DMS 273 treated with DMSO at 0.1 percent for 48 hours (cell line): ENCODE data around the gene BBS4.
"Not testable (repeated sequence)": the region's sequence is repeated elsewhere in the genome, so short reads cannot be mapped to it uniquely, and the experiment has no call there.

Experiments used
- DNase-seq: peaks from one replicate; lab custom pipeline; 2025; lab: John Stamatoyannopoulos, UW

BBS4 gene

DNA sequence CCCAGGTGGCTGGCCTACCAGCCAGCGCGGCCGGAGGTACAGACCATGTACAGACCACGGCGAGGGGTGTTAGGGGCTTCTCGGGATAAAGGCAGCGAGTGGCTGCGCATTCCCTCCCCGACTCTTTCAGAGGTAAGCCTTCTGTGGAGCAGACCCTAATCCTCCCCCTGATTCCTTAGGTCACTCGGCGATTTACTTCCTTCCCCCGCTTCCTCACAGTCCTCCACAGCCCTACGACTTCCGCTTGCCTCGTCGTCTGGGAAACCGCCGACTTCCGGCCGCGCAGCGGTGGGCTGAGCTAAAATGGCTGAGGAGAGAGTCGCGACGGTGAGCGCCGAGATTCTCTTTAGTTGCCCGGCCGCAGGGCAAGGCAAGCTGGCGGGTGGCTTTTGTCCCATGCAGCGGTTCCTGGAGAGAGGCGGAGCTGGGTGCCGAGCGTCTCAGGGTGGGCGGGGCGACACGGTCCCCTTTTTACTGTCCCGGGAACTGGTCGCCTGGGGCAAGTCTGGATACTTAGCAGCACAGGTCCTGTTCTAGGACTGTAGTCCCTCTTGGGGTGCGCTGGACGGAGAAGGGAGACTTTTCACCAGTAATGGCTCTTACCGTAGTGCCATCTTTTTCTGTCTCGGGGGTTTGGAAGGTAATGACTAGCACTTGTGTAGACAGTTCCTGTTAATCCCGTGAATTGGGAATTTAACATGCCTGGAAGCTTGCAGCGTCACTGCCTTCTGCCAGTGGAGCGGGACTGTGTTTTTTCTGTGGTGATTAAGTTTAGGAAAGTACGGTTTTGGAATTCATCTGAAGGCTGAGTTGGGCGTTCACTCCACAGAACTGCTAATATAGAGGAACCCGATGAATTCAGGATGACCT is at the start of gene BBS4, which contains the start of gene HIGD2B:
TSS of gene BBS4 (plus strand) at position 283 of the 870 bp plus-strand sequence. CDS start at position 304, 21 bp downstream.
TSS of gene HIGD2B (minus strand) at position 258 of the 870 bp plus-strand sequence. CDS start 9,808 bp downstream, outside the sequence.
- no peak for DNase-seq

- DNase-seq = not testable (repeated sequence)
These were observed 49.3 kb upstream of the BBS4 start for GRCh38 chr15:72636519-72637282.

DNA sequence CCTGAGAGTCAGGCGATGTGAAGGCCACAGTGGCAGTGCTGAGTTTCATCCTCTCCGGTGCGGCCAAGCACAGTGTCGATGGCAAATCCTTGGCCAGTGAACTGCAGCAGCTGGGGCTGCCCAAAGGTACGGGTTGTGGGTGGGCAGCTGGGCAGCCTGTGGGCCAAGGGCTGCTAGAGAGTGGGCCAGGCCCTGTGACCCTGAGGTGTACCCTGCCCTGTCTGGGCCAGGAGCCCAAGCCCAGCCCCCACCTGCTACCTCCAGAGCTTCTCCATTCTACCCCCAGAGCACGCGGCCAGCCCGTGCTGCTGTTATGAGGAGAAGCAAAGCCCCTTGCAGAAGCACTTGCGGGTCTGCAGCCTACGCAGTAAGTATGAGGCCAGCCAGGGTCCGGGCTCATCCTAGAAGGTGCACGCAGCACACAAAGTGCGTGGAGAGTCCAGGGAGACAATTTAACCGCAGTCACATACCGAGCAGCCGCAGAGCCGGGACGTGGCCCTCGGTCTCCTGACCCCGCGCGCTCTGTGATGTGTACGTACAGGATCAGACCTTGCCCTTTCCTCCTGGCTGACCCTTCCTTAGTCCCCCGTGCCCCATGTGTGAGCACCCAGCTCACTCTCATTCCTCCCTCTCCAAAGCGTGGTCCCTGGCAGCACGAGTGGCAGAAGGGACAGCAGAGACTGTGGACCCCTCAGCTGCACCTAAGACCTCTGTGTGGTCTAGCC is 46.1 kb upstream of the BBS4 start:
- DNase-seq = not testable (repeated sequence)

DNA sequence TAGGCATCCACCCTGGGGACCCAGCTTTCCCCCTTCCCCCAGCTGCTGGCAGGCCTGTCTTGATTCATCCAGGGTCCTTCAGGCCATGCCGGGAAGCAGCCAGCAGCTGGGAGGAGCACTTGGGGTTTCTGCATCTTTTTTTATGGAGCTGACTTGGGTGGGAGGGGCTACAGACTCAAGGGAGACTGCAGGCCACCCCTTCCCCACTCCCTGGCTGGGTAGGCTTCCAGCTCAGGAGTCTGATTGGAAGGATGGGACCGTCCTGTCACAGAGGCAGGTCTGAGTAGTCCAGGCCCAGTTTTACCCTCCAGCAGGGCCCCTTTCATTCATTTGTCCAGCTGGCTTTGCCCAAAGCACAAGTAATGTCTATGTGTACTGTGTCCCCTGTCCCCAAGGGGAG is 43.7 kb upstream of the BBS4 start:
- not testable (repeated sequence) for DNase-seq

- not testable (repeated sequence) for DNase-seq
These were observed 37.3 kb upstream of the BBS4 start for GRCh38 chr15:72648631-72649253.

- DNase-seq = not testable (repeated sequence)
These were observed 31.6 kb upstream of the BBS4 start, which contains the start of gene GOLGA6B for GRCh38 chr15:72654397-72654796. TSS of gene GOLGA6B (plus strand) at chr15:72654697. CDS start at chr15:72654738, 41 bp downstream.

- not testable (repeated sequence) for DNase-seq
These were observed 30.0 kb upstream of the BBS4 start for GRCh38 chr15:72656014-72656413.

GRCh38 chr15:72661081-72661480 is 24.9 kb upstream of the BBS4 start:
- not testable (repeated sequence) for DNase-seq

DNA sequence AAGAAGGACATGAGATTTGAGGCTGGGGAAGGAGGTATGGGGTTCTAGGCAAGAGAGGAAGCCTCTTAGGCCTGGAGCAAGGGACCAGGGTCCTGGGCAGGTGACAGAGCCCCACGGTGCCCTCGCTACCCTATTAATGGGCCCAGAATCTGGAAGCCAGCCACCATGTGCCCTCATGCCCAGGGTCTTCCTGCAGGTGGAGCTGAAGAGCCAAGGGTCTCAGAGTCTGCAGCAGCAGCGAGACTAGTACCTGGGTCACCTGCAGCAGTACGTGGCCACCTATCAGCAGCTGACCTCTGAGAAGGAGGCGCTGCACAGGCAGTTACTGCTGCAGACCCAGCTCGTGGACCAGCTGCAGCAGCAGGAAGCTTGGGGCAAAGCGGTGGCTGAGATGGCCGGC is 22.1 kb upstream of the BBS4 start:
- DNase-seq = not testable (repeated sequence)

DNA sequence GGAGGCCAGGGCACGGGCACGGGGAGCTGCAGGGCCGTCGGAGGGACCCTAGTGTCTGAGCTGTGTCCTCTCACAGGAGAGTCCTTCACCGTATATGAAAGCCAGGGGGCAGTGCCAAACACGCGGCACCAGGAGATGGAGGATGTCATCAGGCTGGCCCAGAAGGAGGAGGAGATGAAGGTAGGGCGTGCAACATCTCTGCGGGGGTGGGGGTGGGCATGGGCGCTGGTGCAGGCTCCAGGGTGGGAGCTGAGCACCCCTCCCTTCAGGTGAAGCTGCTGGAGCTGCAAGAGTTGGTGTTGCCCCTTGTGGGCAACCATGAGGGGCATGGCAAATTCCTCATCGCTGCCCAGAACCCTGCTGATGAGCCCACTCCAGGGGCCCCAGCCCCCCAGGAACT is 20.3 kb upstream of the BBS4 start:
- DNase-seq = not testable (repeated sequence)

DNA sequence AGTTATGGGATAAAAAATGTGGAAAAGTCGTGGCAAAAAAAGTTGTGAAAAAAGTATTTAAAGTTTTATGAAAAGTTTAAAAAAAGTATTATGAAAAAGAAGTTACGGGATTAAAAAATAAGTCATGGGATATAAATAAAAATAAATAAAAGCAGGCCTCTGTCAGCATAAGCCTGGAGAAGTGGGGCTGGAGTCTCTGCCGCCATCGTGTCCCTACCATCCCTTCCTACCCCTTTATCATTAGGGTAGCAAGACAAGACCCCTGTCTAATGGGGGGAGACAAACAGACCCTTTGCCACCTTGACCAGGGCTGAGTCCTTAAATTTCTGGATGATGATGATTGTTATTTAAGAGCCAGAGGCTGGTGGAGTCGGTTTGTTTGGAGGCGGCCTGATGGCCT is 16.2 kb upstream of the BBS4 start:
- not testable (repeated sequence) for DNase-seq

GRCh38 chr15:72670656-72671352 is 15.2 kb upstream of the BBS4 start:
- DNase-seq = not testable (repeated sequence)

DNA sequence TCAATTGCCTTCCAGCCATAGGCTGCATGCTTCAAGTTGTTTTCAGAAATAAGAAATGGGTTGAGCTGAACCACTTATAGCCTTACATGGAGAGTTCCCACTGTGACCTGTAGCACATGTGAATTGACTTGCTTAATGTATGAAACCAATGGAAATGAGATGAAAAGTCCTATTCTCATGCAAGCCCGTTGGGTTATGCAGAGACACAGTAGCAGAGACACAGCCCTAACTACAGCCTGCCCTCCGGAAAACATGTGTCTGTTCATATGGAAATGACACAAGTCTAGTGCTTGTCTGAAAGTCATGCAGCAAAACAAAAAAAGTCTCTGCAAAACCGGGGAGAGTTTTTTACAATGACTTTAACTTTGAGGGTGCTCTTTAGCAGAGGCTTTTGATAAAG is 14.5 kb upstream of the BBS4 start:
- no peak for DNase-seq

- no peak for DNase-seq
These were observed 9.2 kb upstream of the BBS4 start for GRCh38 chr15:72676838-72677237.

DNA sequence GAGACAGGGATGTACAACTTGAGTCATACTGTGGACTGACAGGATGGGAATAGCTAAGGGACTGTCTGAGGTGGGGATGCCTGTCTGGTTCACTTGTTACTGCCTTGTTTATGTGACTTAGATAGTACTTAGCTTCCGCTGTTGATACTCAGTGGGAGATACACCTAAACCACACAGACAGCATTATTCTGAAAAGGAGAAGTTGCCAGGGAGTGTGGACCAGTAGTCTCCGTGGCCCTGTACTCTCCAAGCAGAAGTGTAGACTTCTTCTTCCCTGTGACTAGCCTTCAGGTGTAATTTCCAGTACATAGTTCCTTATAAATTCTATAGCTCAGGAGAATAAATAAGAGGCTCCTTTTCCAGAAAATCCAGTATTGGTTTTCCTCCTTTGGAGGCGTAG is 5.1 kb upstream of the BBS4 start:
- no peak for DNase-seq

DNA sequence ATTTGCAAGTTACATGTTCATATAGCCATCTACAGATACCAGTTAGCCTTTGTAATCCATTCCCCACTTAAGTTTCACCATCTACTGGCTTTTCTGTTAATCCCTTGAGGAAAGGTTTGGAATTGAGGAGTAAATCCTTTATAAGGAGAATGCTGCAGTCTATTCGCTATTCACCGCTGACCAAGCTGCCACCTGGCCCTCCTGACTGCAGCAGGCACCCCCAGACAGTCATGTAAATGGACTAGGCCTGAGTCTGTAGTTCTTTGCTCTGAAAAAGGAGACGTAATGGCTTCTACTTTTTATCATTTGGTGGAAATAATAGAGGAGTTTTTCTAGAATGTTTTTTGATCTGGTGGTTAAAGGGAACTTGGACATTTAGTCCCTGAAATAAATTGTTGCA is 3.2 kb upstream of the BBS4 start:
- DNase-seq = no peak

GRCh38 chr15:72685301-72685924 is 594 bp upstream of the BBS4 start:
- no peak for DNase-seq

DNA sequence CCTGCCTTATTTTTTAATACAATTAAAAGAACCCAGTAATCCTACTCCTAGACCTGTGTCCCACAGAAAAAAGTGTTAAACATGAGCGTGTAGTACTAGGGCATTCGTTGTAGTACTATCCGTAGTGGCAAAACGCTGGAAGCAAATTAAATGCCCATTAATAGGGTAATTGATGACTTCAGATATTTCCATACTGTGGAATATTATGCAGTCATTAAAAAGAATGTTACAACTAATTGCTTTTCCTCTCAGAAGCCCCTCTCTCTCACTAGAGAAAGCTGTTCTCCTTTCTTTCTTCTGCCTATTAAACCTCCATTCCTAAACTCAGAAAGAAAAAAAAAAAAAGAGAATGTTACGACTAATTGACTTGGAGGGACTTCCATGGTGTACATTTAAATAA is 2.7 kb downstream of the BBS4 start:
- no peak for DNase-seq

GRCh38 chr15:72690938-72691337 is 4.9 kb downstream of the BBS4 start:
- no peak for DNase-seq

GRCh38 chr15:72698938-72699337 is 12.9 kb downstream of the BBS4 start:
- no peak for DNase-seq
